HG02981 (cell line): ENCODE results near the gene LAYN.

ENCODE experiments used
- ATAC-seq: cut with Tn5 transposase; IDR thresholded peaks from one replicate; pipeline ENCODE4 v1.9.1; 2021; ENCODE audit warnings: mild to moderate bottlenecking, moderate library complexity; ENCODE audit not compliant: unreplicated experiment

LAYN gene

GRCh38 chr11:111540114-111540936, at the start of gene LAYN:
LAYN (plus strand) TSS chr11:111540720; CDS start chr11:111540844, 124 bp downstream.
- no peak for ATAC-seq

- ATAC-seq = no peak
Observed at GRCh38 chr11:111494040-111494439, 46.5 kb upstream of the LAYN start.

DNA sequence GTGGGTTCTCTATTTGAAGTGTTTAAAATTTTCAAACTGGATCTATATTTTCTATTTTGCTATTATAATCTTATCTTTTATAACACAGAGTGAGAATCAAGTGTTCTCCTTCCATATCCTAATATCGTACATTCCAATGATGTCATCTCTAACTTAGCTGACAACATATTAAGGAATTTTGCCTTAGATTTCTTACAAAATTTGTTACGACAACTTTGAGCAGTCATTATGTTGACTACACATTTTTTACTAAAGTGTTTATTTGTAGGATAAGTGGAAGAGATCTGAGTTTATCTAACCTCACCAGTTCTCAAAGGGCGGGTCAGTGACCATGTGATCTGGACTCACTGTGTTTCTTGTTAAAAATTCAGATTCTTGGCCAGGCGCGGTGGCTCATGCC, 41.0 kb upstream of the LAYN start:
- no peak for ATAC-seq

DNA sequence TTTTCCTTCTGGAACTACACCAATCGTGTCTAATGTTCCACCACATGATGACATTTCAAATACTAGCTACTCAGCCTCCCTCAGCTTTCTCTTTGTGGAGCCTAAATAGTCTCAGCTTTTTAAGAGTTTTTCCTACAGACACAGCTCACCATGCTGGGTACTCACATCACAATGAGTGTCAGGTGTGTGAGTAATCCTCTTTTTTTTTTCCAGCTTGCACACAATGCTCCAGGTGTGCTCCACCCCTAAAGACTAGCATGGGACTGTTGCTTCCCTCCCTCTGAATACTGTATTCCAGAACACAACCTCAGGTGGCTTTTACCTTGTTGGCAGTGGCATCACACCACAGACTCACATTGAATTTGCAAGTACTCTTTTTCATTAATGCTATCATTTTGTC, 40.0 kb upstream of the LAYN start:
- ATAC-seq = no peak

DNA sequence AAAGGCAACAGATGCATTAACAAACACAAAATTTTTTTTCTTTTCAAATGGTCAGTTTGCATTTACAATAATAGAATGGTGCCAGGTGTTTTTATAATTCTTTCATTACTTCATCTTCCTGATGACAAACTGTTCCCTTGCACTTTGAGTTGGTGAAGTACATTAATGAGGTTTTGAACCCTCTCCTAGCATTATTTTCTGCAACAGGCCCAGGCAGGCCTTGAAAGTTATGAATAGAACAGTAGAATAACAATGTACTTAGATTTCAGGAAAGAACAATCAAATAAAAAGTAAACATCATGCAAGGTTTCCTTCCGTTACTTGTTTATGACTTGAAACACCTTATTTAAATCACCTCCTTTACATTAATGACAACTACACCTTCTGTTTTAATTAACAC, 37.9 kb upstream of the LAYN start:
- ATAC-seq = no peak

GRCh38 chr11:111510311-111510710, 30.2 kb upstream of the LAYN start:
- no peak for ATAC-seq

DNA sequence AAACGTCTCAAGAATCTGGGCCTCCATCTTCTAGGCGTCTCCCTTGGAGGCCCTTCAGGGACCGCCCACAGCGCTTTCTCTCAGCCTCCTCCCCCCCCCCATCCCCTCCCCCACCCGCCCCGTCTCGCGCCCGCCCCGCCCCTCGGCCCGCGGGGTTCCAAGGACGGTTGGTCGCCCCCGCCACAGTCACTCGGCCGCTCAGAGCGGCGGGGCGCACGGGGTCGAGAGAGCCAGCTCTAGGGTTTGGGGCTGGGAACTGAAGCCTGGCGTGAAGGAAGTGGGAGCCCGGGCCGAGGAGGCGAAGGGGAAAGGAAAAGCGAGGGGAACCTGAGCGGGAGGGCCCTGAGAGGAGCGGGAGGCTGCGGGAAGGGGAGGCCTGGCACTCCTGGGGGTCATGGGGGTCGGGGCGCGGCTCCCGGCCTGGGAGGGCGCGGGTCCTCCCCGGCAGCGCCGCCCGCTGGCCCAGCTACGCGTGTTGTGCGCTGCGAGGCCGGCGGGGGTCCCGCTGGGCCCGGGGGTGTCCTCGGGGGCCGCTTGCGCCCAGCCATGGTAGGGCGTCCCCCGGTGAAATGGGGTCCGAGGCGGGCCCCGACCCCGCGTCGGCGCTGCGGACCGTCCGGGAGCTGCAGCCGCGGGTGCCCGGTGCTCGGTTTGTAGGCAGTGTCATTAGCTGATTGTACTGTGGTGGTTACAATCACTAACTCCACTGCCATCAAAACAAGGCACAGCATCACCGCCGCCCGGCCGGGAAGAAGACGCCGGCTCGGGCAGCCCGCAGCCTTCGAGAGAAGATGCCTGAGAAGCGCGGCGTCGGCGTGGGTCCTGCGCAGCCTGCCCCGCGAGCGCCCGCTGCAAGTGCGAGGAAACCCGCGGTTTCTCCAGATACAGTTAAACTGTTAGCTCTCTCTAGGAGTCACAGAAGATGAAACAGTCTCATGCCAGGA, 28.0 kb upstream of the LAYN start, which contains the start of gene BTG4:
Gene BTG4, minus strand, starts transcription at position 91 of the 944 bp plus-strand sequence. CDS start 13,610 bp downstream, outside the sequence.
- no peak for ATAC-seq

- ATAC-seq = no peak
Observed at GRCh38 chr11:111513240-111513605, 27.3 kb upstream of the LAYN start.

- no peak for ATAC-seq
Observed at GRCh38 chr11:111514216-111515031, 26.1 kb upstream of the LAYN start, which contains the start of gene HOATZ. HOATZ (plus strand) TSS chr11:111514778; CDS start chr11:111514785, 7 bp downstream.

- ATAC-seq = no peak
Observed at GRCh38 chr11:111515591-111515990, 24.9 kb upstream of the LAYN start.

DNA sequence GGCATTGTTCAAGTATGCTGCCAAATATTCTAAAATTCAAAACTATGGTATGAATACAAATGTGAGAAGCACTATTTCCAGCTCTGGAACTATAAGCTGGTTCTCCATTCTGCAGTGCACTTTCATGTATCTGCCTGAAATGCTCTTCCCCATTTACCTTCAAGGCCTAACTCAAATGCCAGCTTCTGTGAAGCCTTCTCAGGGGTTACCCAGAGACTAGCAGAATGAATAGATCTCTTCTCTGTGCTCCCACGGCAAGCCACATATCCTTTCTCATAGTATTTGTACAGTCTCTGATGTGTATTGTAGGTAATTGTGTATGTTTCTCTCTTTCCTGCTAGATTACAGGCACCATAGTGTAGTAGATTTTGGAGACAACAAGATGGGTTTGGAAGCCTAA, 21.9 kb upstream of the LAYN start:
- ATAC-seq = no peak

DNA sequence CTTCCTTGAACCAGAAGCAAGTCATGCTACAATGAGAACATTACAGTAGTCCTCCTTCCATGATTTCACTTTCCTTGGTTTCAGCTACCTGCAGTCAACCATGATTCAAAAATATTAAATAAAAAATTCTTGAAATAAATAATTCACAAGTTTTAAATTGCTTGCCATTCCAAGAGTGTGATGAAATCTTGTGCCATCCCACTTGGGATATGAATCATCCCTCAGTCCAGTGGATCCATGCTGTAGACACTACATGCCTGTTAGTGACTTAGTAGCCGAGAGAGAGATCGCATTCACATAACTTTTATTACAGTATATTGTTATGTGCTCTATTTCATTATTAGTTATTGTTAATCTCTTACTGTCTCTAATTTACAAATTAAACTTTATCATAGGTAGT, 20.0 kb upstream of the LAYN start:
- no peak for ATAC-seq

GRCh38 chr11:111521135-111521534, 19.4 kb upstream of the LAYN start:
- ATAC-seq = no peak

- no peak for ATAC-seq
Observed at GRCh38 chr11:111522426-111522825, 18.1 kb upstream of the LAYN start.

- ATAC-seq = no peak
Observed at GRCh38 chr11:111523343-111523742, 17.2 kb upstream of the LAYN start.

GRCh38 chr11:111524056-111524455, 16.5 kb upstream of the LAYN start:
- no peak for ATAC-seq

DNA sequence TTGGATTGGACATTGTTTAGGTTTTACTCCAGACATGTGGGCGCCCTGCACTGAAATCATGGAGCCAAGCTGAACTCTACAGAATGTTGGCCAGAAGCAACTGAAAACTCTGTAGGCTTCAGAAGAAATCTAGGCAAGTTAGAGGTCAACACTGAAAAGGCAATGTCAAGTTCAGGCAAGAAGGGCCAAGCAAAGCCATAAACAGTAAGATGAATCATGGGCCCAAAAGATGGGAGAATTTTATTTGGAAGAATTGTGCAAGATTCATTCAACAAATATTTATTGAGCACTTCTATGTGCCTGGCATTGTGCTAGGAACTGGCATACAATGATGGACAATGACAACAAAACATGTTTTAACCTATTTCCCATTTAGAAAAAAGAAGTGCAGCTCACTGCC, 15.1 kb upstream of the LAYN start:
- ATAC-seq = no peak

DNA sequence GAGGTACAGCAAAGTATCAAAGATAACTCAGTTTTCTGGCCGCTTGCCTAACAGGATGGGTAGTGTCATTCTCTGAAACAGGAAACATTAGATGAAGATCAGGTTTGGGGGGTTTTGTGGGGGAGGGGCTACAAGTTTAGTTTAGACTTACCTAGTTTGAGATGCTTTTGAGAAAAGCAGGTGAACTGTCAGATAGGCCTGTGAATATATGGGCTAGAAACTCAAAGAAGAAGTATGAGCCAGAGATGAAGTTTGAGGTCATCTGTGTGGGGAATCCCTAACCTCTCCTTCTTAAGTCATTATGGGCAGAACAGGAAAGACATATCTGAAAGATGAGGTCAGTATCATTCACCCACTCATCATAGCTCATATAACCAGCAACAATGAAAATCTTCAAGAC, 14.0 kb upstream of the LAYN start:
- ATAC-seq = no peak

- ATAC-seq = no peak
Observed at GRCh38 chr11:111527279-111527678, 13.2 kb upstream of the LAYN start.

GRCh38 chr11:111528557-111528956, 12.0 kb upstream of the LAYN start:
- no peak for ATAC-seq

- no peak for ATAC-seq
Observed at GRCh38 chr11:111530091-111530490, 10.4 kb upstream of the LAYN start.
